Measurements from ENCODE around the gene PRDX5. TPM values are rescaled to one million over a fixed set of nuclear protein-coding genes. Genes with fewer than 3 reads are reported as not detected.

The PRDX5 gene
- total RNA-seq, 4 donors from 2014 or later = 179 to 260 (median 181) TPM

DNA sequence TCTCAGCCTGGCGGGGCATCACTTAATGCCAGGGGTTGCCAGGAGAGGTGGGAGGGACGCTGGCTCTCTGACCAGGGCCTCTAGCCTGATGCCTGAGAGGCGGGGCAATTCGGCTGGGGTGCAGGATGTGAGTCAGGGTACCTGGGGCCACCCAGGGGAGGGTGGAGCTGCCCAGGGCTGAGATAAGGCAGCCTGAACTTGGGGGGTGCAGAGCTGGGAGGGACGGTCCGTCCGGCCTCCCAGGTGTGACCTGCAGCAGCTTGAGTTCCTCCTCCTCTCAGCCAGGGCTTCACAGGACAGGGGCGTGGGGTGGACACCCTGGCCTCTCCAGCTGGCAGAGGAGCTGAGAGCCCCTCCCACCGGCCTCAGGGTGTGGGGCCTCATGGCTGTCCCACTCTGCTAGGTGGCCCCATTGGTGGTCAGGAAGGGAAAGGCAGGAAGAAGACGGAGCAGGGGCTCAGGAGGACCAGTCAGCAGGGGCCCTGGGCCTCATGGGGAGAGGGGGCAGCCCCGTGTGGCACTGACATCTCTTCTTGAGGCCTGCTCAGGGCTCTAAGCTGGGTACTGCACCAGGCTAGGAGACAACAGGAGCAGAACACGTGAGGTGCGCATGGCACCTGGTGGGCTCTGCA, 40.1 kb downstream of the PRDX5 start:
- Histone ChIP-seq H3K27ac (peak overlapping the region; percentile 47 to 92 (median 86)), H3K4me1 (peaks cover 0 to 55% (median 25%) of the 10 kb centered on the region in 3 donors), H3K4me3 (peak overlapping the region in 1 of 2 donors; percentile 89), H3K9me3 (no peaks in the 10 kb centered on the region), H3K27me3 (no peaks in the 10 kb centered on the region), H3K36me3 (peaks cover 0 to 27% of the 10 kb centered on the region in 2 donors)
- no CpG with 5 or more reads among the region's 13 CpGs for WGBS, 2 donors (ENCODE audit: low coverage in 1 of 2)
- TF ChIP-seq, protein P1, sequence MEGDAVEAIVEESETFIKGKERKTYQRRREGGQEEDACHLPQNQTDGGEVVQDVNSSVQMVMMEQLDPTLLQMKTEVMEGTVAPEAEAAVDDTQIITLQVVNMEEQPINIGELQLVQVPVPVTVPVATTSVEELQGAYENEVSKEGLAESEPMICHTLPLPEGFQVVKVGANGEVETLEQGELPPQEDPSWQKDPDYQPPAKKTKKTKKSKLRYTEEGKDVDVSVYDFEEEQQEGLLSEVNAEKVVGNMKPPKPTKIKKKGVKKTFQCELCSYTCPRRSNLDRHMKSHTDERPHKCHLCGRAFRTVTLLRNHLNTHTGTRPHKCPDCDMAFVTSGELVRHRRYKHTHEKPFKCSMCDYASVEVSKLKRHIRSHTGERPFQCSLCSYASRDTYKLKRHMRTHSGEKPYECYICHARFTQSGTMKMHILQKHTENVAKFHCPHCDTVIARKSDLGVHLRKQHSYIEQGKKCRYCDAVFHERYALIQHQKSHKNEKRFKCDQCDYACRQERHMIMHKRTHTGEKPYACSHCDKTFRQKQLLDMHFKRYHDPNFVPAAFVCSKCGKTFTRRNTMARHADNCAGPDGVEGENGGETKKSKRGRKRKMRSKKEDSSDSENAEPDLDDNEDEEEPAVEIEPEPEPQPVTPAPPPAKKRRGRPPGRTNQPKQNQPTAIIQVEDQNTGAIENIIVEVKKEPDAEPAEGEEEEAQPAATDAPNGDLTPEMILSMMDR (IDR thresholded peaks at IDR 0.05) = no peak
- no peak for TF ChIP-seq EP300 (IDR thresholded peaks at IDR 0.05)
- no peak for TF ChIP-seq POLR2A (IDR thresholded peaks at IDR 0.05)
- TF ChIP-seq POLR2AphosphoS5 (IDR thresholded peaks at IDR 0.05) = no peak
- no peak for ATAC-seq

DNA sequence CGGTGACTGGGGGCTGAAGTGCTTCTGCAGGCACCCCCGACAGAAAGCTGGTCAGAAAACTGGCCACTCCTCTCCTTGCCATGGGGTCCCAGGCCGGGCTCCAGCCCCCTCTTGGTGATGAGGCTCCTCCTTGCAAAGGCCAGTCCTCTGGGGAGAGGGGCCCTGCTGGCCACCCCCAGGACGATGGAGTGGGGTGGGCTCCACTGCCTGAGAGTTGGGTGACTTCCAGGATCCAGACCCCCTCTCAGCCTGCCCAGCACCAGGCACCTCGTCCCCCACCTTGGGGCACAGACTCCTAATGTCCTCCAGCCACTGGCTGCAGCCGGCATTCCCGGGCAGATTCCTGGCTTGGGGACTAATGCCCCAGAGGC, 40.6 kb downstream of the PRDX5 start:
- WGBS, 2 donors (ENCODE audit: low coverage in 1 of 2) = no CpG with 5 or more reads among the region's 7 CpGs
- Histone ChIP-seq H3K36me3 (peaks cover 0 to 32% of the 10 kb centered on the region in 2 donors), H3K9me3 (no peaks in the 10 kb centered on the region), H3K27ac (peak overlapping the region; percentile 47 to 92 (median 86)), H3K27me3 (no peaks in the 10 kb centered on the region), H3K4me3 (peak overlapping the region; percentile 60 to 89), H3K4me1 (peaks cover 0 to 55% (median 25%) of the 10 kb centered on the region in 3 donors)
- no peak for ATAC-seq
- TF ChIP-seq EP300 (IDR thresholded peaks at IDR 0.05) = no peak
- TF ChIP-seq POLR2A (IDR thresholded peaks at IDR 0.05) = no peak
- TF ChIP-seq, protein P1 (IDR thresholded peaks at IDR 0.05) = no peak
- no peak for TF ChIP-seq POLR2AphosphoS5 (IDR thresholded peaks at IDR 0.05)

DNA sequence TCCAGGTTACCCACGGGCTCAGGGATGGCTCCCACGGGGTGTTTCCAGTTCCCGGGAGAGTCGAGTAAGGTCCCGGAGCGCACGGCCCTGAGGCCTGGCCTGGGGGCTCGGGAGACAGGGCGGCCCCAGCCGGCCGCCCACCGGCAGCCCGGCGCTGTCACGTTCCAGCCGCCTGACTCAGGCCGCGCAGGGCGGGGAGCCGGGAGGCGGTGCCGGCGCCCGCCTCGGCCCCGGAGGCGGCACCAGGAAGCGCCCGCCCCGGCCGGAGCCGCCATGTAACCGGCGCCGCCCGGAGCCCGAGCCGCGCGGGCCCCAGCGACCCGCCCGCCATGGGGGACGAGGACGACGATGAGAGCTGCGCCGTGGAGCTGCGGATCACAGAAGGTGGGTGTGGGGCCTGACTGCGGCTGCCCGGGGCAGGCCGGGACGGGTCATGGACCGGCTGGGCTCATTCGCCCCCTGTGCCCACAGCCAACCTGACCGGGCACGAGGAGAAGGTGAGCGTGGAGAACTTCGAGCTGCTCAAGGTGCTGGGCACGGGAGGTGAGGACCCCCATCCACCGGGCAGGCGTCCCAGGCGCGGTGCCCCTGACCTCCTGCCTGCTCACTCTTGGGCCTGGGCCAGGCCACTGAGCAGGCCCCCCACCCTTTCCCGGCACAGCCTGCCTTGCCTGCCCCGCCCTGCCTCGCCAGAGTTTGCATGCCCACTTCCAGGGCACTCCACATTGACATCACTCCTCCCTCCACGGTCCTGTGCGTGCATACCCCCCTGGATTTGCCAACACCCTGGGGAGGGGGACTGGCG, 41.2 kb downstream of the PRDX5 start, which contains the start of gene RPS6KA4:
RPS6KA4 (plus strand) TSS at position 256 of the 805 bp plus-strand sequence; CDS start at position 330, 74 bp downstream.
- H3K27ac ChIP-seq = peak within 1 kb of the TSS; percentile 47 to 92 (median 86)
- H3K4me1 ChIP-seq = peaks cover 0 to 55% (median 25%) of the 10 kb centered on the region in 3 donors
- H3K27me3 ChIP-seq = no peaks in the 10 kb centered on the region
- H3K4me3 ChIP-seq = peak within 1 kb of the TSS; percentile 60 to 89
- TF ChIP-seq EP300 (IDR thresholded peaks at IDR 0.05) (no peak), POLR2A (IDR thresholded peaks at IDR 0.05) (peak; percentile 76)
- TF ChIP-seq, protein P1 (IDR thresholded peaks at IDR 0.05) = peak in 1 of 4 experiments; percentile 31
- ATAC-seq = peak; percentile 91
- H3K36me3 ChIP-seq = peaks cover 0 to 38% of the 10 kb centered on the region in 2 donors
- no peaks in the 10 kb centered on the region for H3K9me3 ChIP-seq
- 0 to 2% methylated on average over 5 to 6 of the region's 70 CpGs for WGBS, 2 donors (ENCODE audit: low coverage in 1 of 2)

DNA sequence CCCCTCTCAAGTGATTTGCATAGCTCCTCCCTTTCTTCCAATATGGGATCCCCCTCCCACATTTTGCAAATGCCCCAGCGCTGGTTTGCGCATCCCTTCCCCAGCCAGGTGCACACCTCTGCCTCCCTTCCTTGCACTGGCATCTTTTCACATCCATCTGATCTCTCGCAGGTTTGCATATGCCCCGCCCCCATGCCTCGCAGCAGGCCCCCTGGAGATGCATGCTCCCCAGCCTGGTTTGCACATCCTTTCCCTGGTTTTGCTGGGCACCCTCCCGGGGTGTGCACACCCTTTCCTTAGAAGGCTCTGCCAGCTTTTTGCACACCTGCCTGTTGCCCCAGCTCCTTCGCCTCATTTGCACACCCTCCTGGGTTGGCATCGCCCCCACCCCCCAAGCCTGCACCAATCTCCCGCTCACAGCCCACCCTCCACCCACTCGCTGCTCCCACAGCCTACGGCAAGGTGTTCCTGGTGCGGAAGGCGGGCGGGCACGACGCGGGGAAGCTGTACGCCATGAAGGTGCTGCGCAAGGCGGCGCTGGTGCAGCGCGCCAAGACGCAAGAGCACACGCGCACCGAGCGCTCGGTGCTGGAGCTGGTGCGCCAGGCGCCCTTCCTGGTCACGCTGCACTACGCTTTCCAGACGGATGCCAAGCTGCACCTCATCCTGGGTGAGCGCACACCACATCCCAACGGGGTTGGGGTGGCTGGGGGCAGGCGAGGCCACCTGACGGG, 42.0 kb downstream of the PRDX5 start:
- ATAC-seq = no peak
- TF ChIP-seq EP300 (IDR thresholded peaks at IDR 0.05) (no peak), POLR2AphosphoS5 (IDR thresholded peaks at IDR 0.05) (no peak), POLR2A (IDR thresholded peaks at IDR 0.05) (no peak)
- TF ChIP-seq, protein P1 (IDR thresholded peaks at IDR 0.05) = peak in 1 of 4 experiments; percentile 28
- peak overlapping the region; percentile 60 to 89 for H3K4me3 ChIP-seq
- H3K9me3 ChIP-seq = no peaks in the 10 kb centered on the region
- WGBS, 2 donors (ENCODE audit: low coverage in 1 of 2) = 24 to 28% methylated on average over 5 to 7 of the region's 38 CpGs
- H3K27me3 ChIP-seq = no peaks in the 10 kb centered on the region
- peaks cover 0 to 47% (median 25%) of the 10 kb centered on the region in 3 donors for H3K4me1 ChIP-seq
- H3K27ac ChIP-seq = peak overlapping the region in 1 of 4 donors; percentile 92
- H3K36me3 ChIP-seq = peaks cover 0 to 45% of the 10 kb centered on the region in 2 donors
